ENCODE results near the gene TRIM41.
"Not testable (repeated sequence)": the region's sequence is repeated elsewhere in the genome, so short reads cannot be mapped to it uniquely, and the experiment has no call there.

TRIM41 gene

DNA sequence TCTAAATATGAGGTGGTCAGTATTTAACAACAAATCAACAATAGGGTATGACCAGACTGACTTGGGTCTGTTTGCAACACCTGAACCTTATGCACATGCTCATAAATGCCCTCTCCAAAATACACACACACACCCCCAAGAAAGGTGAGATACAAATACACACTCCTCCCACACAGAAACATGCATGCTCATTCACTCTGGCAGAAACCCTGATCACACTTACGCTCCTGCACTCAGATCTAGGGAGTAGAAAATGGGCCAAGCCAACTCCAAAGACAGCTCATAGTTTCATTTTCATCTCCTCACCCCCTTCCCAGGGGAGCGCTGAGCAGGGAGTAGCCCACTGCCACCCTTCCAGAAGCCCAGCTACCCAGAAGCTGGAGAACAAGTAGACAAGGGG is 29.4 kb upstream of the TRIM41 start:
- DNase-seq, result no peak

DNA sequence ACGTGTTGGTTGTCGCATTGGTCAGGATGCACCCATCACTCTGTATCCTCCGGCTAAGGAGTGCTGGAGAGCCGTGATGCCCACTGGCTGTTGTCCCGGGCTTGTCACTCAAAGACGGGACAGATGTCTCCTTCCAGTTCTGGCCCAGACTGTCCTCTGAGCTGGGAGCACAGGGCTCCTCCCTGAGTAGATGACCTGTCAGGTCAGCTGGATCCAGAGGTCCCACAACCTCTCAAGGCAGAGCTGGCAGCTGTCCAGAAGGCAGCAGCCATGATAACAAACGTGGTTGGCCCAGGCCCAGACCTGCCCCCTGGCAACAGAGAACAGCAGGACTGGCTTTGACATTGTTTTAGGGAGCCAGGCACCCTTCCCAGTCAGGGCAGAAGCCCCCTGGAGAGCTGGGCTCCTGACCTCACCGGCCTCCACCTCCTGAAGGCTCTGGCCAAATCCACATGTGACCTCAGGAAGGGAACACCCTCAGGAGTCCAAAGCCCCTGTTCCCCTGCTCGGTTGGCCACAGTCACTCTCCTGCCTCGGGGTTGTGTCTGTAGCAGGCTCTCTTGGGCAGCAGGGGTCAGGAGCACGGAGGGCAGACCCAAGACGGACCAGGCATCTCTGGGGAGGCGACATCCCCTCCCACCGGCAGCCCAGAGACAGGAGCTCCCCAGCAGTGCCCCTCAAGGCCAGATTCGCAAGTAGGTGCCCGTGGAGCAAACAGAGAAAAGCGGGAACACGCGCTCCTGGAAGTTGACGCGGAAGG is 28.4 kb upstream of the TRIM41 start:
- DNase-seq, result no peak

GRCh38 chr5:181195249-181195761 is 27.8 kb upstream of the TRIM41 start:
- DNase-seq, result no peak

- no peak for DNase-seq
Measured at GRCh38 chr5:181197326-181197951, 25.6 kb upstream of the TRIM41 start.

- DNase-seq, result no peak
Measured at GRCh38 chr5:181198106-181198685, 24.9 kb upstream of the TRIM41 start.

DNA sequence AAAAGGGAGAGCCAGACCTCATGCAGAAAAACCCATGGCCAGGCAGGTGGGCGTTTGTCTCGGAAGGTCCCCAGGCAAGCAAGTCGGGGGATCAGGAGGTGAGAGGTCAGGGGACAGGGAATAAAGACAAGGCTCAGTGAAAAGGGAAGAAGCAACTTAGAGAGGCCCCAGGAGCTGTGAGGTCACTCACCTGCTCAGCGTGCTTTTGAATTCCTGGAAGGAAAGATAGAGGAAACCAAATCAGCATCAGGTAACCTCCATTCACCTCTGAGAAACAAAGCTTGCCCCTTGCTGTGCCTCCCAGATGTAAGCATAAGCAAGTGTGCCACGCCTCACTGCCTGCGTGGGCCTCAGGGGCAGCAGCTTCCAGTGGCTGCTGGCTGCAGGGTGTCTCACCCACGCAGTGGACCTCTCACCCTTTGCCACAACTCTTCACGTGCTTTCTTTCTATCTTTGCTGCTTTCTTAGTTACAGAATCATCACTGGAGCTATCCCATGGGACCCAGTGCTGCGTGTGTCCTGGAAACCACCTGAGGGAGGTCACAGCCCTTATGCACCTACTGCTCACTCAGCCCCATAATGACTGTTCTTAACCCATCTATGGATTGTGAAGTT is 24.1 kb upstream of the TRIM41 start:
- no peak for DNase-seq

DNA sequence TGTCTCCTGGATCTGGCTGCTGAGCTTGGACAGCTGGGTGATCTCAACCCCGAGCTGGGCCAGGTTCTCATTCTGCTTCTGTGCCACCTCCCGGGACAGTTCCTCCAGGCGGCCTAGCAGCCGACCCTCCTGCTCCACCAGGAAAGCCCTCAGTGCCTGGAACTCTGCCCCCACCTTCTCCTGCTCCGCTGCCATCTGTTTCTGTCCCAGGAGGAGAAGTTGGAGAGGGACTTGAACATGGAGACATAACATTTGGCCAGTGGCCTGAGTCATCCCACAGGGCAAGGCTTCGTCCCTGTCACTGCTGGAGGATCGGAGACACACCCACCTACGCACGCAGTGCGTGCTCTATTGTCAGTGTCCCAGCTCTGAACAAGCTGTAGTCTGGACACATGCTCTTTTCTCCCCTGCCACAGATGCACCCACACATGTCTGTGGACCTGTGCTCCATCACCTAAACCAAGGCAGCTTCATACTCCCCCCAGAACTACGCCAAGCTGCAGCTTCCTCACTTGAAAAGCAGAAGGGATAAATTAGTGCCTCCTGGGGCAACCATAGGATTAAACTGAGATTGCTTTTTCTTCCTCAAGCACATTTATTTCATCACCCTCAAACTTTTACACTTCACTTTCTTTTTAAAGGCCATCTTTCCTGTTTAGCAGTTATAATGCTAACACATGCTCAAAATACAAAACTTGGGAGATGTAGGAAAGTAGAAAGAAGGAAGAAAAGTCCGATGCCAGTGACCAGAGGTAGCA is 23.0 kb upstream of the TRIM41 start:
- DNase-seq, result no peak

DNA sequence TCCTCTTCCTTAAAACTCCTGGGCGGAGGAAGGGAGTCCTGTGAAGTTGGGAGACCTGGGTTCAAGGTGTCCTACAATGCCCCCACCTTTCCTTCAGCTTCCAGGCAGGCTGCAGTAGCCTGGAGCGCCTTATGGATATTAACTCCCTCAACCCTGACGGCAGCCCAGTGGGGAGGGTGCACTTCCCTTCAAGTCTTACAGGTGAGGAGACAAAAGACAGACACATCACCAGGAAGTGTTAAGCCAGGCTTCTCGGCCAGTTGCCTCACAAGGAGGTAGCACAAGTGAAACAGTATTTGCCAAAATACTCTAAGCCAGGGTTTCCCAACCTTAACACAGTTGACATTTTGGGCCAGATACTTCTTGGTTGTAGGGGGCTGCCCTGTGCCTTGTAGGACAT is 22.3 kb upstream of the TRIM41 start:
- no peak for DNase-seq

DNA sequence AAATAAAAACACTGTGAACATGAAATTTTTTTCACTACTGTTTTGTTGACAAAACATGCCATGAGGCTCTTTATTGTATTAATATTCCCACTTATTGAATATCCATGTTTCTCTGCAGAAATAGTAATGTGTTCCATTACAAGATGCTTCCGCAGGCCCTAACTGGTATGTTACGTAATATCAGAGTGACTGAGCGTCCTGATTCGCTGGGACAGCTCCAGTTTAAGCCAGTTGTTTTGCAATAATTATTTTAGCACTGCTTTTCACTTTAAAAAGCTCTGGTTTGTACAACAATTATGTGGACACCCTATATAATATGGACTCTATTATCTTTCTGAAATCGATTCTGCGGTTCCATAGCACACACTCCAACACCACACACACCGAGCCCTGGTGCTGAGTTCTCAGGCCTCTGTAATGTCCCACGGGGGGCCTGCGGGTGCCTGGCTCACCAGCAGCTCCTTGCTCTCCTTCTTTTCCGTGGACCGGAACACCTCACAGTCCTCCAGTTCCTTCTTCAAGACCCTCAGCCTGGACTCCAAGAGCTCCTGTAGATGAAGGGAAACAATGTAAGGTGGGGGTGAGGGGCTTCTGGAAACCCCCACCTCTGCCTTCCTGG is 19.9 kb upstream of the TRIM41 start:
- DNase-seq, result no peak

DNA sequence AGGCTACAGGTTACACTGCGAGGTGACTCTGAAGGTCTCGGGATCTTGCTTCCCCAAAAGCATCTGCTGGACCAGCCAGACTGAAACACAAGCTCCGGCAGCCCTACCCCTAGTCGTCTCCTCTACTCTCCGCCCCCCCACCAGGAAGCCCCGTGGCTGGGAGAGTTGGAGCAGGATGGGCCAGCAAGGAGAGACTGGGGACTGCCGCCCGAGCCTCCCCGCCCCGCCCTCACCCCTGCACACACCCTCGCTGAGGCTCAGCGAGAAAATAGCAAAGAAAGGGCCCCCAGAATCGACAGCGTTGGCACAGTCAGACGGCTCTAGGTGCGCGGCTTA is 19.3 kb upstream of the TRIM41 start:
- no peak for DNase-seq

- no peak for DNase-seq
Measured at GRCh38 chr5:181204113-181204825, 18.8 kb upstream of the TRIM41 start.

- no peak for DNase-seq
Measured at GRCh38 chr5:181204826-181205760, 18.0 kb upstream of the TRIM41 start, which contains the start of gene TRIM7. Gene TRIM7, minus strand, starts transcription at chr5:181205196. Its CDS starts 86 bp downstream, at chr5:181205110.

DNA sequence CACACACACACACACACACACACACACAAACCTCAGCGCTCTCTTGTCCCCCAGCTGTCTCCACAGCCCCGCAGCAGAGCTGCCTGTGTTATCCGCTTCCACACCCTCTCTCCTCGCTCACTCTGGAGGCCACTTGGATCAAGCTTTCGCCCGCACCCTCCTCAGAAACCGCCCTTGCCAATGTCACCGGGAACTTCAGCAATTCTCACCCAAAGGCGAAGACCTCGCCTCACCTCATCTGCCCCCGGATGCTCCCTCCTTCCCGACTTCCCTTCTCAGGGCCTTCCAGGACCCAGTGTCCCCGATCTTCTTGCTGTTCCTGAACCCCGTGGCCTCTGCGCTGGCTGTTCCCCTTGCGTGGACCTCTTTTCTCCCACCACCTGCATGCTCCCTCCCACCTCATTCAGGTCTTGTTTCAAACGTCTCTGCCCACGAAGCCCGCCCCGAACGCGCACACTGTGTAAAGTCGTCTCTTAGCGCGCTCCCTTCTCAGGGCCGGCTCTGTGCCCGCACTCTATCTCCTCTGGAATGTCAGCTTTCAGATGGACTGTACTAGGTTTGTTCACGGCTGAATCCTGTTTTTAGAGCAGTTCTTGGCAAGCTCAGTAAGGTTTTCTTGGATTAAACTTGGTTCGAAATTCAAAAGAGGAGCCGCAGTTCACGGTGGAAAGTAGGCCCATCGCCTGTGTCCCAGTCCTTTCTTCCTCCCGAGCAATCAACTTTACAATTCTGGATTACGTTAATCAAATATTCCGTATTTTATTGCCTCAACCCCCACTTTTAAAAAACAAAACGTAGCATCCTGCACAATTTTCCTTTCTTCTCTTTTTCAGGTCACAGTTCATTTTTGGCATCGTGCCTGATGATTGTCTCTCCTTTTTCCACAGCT is 17.1 kb upstream of the TRIM41 start:
- no peak for DNase-seq

GRCh38 chr5:181207214-181207959 is 15.7 kb upstream of the TRIM41 start:
- DNase-seq, result no peak

DNA sequence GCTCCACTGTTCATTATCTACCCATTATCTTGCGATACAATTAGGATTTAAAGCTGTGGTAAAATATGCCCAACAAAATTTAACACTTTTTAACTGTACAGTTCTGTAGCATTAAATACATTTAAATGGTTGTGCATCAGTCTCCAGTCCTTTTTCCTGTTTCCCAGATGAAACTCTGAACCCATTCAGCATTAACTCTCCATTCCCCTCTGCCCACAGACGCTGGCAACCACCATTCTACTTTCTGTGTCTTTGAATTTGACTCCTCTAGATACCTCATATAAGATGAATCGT is 15.2 kb upstream of the TRIM41 start:
- no peak for DNase-seq

- DNase-seq, result not testable (repeated sequence)
Measured at GRCh38 chr5:181209006-181209405, 14.1 kb upstream of the TRIM41 start.

GRCh38 chr5:181210148-181210547 is 12.9 kb upstream of the TRIM41 start:
- not testable (repeated sequence) for DNase-seq

DNA sequence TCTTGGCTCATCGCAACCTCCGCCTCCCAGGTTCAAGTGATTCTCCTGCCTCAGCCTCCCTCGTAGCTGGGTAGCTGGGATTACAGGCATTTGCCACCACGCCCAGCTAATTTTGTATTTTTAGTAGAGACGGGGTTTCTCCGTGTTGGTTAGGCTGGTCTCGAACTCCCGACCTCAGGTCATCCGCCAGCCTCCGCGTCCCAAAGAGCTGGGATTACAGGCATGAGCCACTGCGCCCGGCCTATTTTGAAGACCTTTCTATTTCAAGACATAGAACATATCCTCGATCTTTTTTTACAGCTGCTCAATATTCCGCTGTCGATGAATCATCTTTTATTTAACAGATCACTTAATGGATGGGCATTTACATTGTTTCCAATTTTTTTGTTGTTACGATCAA is 12.4 kb upstream of the TRIM41 start:
- not testable (repeated sequence) for DNase-seq

GRCh38 chr5:181211208-181211607 is 11.9 kb upstream of the TRIM41 start:
- DNase-seq, result no peak
